Common myeloid progenitor, CD34-positive (primary cell): ENCODE data around the gene SPECC1.

Experiments
- CTCF ChIA-PET: fragments of 350-600 bp; sonication (Branson Sonifier 250); formaldehyde crosslinking; loops from one replicate; lab custom pipeline; 2021; ENCODE audit warnings: antibody characterized with exemption; lab: Charles Lee
- POLR2A ChIA-PET: fragments of 350-600 bp; sonication (Branson Sonifier 250); formaldehyde crosslinking; loops from one replicate; lab custom pipeline; 2021; ENCODE audit warnings: antibody characterized with exemption; lab: Charles Lee
- DNase-seq, 3 donors: peaks; one replicate each; pipeline versions ENCODE4 v3.0.0 to v3.0.0-alpha.2; 2013
- H3K27ac ChIP-seq, 2 experiments: 1 replicate in 1 of 2; 2 replicates in 1 of 2; pipeline ENCODE4 v1.7.0; 2013; ENCODE audit warnings: inconsistent platforms in 2 of 2, low read length in 2 of 2, mild to moderate bottlenecking in 2 of 2, low read depth in 1 of 2, moderate library complexity in 1 of 2; ENCODE audit not compliant: severe bottlenecking in 2 of 2, insufficient read depth in 1 of 2, poor library complexity in 1 of 2
- H3K27me3 ChIP-seq, 5 experiments: replicated peaks in 2 of 5; 1 replicate in 3 of 5; 2 replicates in 2 of 5; pipeline versions ENCODE4 v1.6.1 to v1.7.0; 2013; ENCODE audit warnings: low read length in 4 of 5, mild to moderate bottlenecking in 2 of 5, moderate library complexity in 2 of 5, inconsistent platforms in 1 of 5; ENCODE audit not compliant: insufficient read depth in 5 of 5, control insufficient read depth in 4 of 5
- H3K36me3 ChIP-seq, 4 experiments: 1 replicate in 2 of 4; 2 replicates in 2 of 4; pipeline versions ENCODE4 v1.6.1 to v1.7.0; 2013; ENCODE audit warnings: low read length in 3 of 4, control low read depth in 1 of 4, mild to moderate bottlenecking in 1 of 4; ENCODE audit not compliant: control insufficient read depth in 4 of 4, insufficient read depth in 4 of 4
- H3K4me1 ChIP-seq, 4 experiments: 1 replicate in 3 of 4; 2 replicates in 1 of 4; pipeline versions ENCODE4 v1.6.1 to v1.7.1; 2013; ENCODE audit warnings: low read length in 3 of 4, mild to moderate bottlenecking in 3 of 4, control low read depth in 1 of 4, inconsistent platforms in 1 of 4, moderate library complexity in 1 of 4; ENCODE audit not compliant: control insufficient read depth in 4 of 4, insufficient read depth in 4 of 4; ENCODE audit errors: control extremely low read depth in 1 of 4
- H3K4me3 ChIP-seq, 7 experiments: 1 replicate in 4 of 7; 2 replicates in 3 of 7; pipeline versions ENCODE4 v1.5.1 to v1.7.0; 2013; ENCODE audit warnings: mild to moderate bottlenecking in 7 of 7, low read length in 6 of 7, moderate library complexity in 6 of 7, inconsistent platforms in 2 of 7, low read depth in 2 of 7, control low read depth in 1 of 7; ENCODE audit not compliant: insufficient read depth in 4 of 7, control insufficient read depth in 1 of 7; ENCODE audit errors: extremely low read depth in 1 of 7
- H3K9me3 ChIP-seq, 5 experiments: 1 replicate in 4 of 5; 2 replicates in 1 of 5; pipeline versions ENCODE4 v1.6.1 to v1.7.1; 2013; ENCODE audit warnings: low read length in 4 of 5, mild to moderate bottlenecking in 2 of 5, inconsistent platforms in 1 of 5, low read depth in 1 of 5, moderate library complexity in 1 of 5; ENCODE audit not compliant: control insufficient read depth in 4 of 5, insufficient read depth in 2 of 5; ENCODE audit errors: control extremely low read depth in 1 of 5
- WGBS: methylation state at CpG from one replicate; pipeline ENCODE4 v1.1.5; 2013; ENCODE audit not compliant: insufficient coverage; 5-methylcytosine and 5-hydroxymethylcytosine counted together

The SPECC1 gene

GRCh38 chr17:19978805-19979211 lies 30.4 kb upstream of the SPECC1 start:
- peak overlapping the region in 6 of 7 experiments; percentile 27 to 87 (median 82) for H3K4me3 ChIP-seq
- WGBS, result 85% methylated on average over 11 of the region's 13 CpGs
- peaks cover 6 to 45% (median 35%) of the 10 kb centered on the region in 4 experiments for H3K4me1 ChIP-seq
- H3K36me3 ChIP-seq, result peaks cover 0 to 11% (median 3%) of the 10 kb centered on the region in 4 experiments
- ChIA-PET CTCF (no interaction called here), POLR2A (no interaction called here)
- H3K27me3 ChIP-seq, result no peaks in the 10 kb centered on the region
- H3K27ac ChIP-seq, result peak overlapping the region in 1 of 2 experiments; percentile 97
- no peaks in the 10 kb centered on the region for H3K9me3 ChIP-seq
- DNase-seq, result peak in 1 of 3 donors; percentile 33

- POLR2A ChIA-PET, result no interaction called here
- Histone ChIP-seq H3K27me3 (no peaks in the 10 kb centered on the region), H3K9me3 (no peaks in the 10 kb centered on the region), H3K36me3 (peaks cover 0 to 2% (median under 1%) of the 10 kb centered on the region in 4 experiments), H3K4me1 (peaks cover 6 to 45% (median 35%) of the 10 kb centered on the region in 4 experiments), H3K4me3 (peak overlapping the region in 5 of 7 experiments; percentile 15 to 71 (median 54)), H3K27ac (no peak overlapping the region)
- CTCF ChIA-PET, result interaction anchor here (0.9 to 1.5 kb wide), 2 partner anchors 12 to 30 kb away, joined by 4 read pairs; no protein-coding TSS in a partner anchor
- peak; percentile 42 to 72 (median 72) for DNase-seq
- 80% methylated on average over 34 of the region's 43 CpGs for WGBS
Measured at GRCh38 chr17:19979917-19980770, 29.0 kb upstream of the SPECC1 start.

- Histone ChIP-seq H3K4me3 (no peak overlapping the region), H3K4me1 (peaks cover 0 to 6% (median 0%) of the 10 kb centered on the region in 4 experiments), H3K9me3 (no peaks in the 10 kb centered on the region), H3K27ac (no peak overlapping the region), H3K27me3 (no peaks in the 10 kb centered on the region), H3K36me3 (no peaks in the 10 kb centered on the region)
- WGBS, result 95% methylated on average over 5 of the region's 13 CpGs
- POLR2A ChIA-PET, result no interaction called here
- CTCF ChIA-PET, result no interaction called here
- DNase-seq, result no peak
Measured at GRCh38 chr17:19986941-19987861, 22.0 kb upstream of the SPECC1 start.

- Histone ChIP-seq H3K4me1 (peaks cover 0 to 7% (median 0%) of the 10 kb centered on the region in 4 experiments), H3K4me3 (no peak overlapping the region), H3K27me3 (no peaks in the 10 kb centered on the region), H3K27ac (no peak overlapping the region), H3K36me3 (no peaks in the 10 kb centered on the region), H3K9me3 (no peaks in the 10 kb centered on the region)
- ChIA-PET CTCF (no interaction called here), POLR2A (no interaction called here)
- no CpG with 5 or more reads among the region's 1 CpG for WGBS
- no peak for DNase-seq
Measured at GRCh38 chr17:19987897-19988296, 21.3 kb upstream of the SPECC1 start.

GRCh38 chr17:19991252-19991885 lies 17.8 kb upstream of the SPECC1 start:
- no peak for DNase-seq
- CTCF ChIA-PET, result interaction anchor here (1.2 to 2.2 kb wide), 4 partner anchors 10 to 128 kb away, joined by 4 to 18 read pairs (median 5); partner anchors contain the start of gene AKAP10

GRCh38 chr17:19992803-19993713 lies 16.1 kb upstream of the SPECC1 start:
- ChIA-PET CTCF (interaction anchor here (0.7 to 2.7 kb wide), 25 partner anchors 9 to 300 kb away, joined by 3 to 19 read pairs (median 3); partner anchors contain the start of genes AKAP10 and SPECC1), POLR2A (no interaction called here)
- peak; percentile 92 to 95 (median 94) for DNase-seq
- WGBS, result 16% methylated on average over 9 of the region's 24 CpGs
- Histone ChIP-seq H3K9me3 (no peaks in the 10 kb centered on the region), H3K36me3 (no peaks in the 10 kb centered on the region), H3K27me3 (no peaks in the 10 kb centered on the region), H3K27ac (no peak overlapping the region), H3K4me1 (peaks cover 0 to 15% (median 8%) of the 10 kb centered on the region in 4 experiments), H3K4me3 (peak overlapping the region in 4 of 7 experiments; percentile 19 to 48 (median 36))

More at GRCh38 chr17:19991252-19991885, 17.8 kb upstream of the SPECC1 start:
- H3K4me3 ChIP-seq, result no peak overlapping the region
- POLR2A ChIA-PET, result no interaction called here
- H3K27ac ChIP-seq, result no peak overlapping the region
- 51% methylated on average over 4 of the region's 4 CpGs for WGBS
- peaks cover 0 to 9% (median 2%) of the 10 kb centered on the region in 4 experiments for H3K4me1 ChIP-seq
- H3K27me3 ChIP-seq, result no peaks in the 10 kb centered on the region
- no peaks in the 10 kb centered on the region for H3K36me3 ChIP-seq
- H3K9me3 ChIP-seq, result no peaks in the 10 kb centered on the region
